AG10803 (cell line): ENCODE results near the gene FER.
"Not testable (repeated sequence)": the region's sequence is repeated elsewhere in the genome, so short reads cannot be mapped to it uniquely, and the experiment has no call there.

Source experiments
- DNase-seq: peaks from one replicate; pipeline ENCODE4 v3.0.0; 2010; ENCODE audit warnings: low read depth
- H3K4me3 ChIP-seq: 2 replicates; pipeline ENCODE4 v1.5.1; 2011; ENCODE audit warnings: mild to moderate bottlenecking, low read length, control low read depth
- TF ChIP-seq, protein P1 (sequence below): conservative IDR thresholded peaks from 2 replicates; pipeline ENCODE4 v1.5.1; 2011; ENCODE audit warnings: mild to moderate bottlenecking, low read length, control low read depth, inconsistent platforms

The FER gene

DNA sequence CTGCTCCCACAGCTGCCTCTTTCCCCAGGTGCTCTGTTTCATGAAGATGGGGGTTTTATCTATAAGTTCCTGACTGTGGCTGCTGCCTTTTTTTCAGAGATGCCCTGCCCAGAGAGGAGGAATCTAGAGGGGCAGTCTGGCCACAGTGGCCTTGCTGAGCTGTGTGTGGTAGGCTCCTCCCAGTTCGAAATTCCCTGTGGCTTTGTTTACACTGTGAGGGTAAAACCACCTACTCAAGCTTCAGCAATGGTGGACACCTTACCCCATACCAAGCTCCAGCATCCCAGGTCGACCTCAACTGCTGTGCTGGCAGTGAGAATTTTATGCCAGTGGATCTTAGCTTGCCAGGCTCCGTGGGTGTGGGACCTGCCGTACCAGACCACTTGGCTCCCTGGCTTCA is 250.0 kb downstream of the FER start:
- TF ChIP-seq, protein P1, sequence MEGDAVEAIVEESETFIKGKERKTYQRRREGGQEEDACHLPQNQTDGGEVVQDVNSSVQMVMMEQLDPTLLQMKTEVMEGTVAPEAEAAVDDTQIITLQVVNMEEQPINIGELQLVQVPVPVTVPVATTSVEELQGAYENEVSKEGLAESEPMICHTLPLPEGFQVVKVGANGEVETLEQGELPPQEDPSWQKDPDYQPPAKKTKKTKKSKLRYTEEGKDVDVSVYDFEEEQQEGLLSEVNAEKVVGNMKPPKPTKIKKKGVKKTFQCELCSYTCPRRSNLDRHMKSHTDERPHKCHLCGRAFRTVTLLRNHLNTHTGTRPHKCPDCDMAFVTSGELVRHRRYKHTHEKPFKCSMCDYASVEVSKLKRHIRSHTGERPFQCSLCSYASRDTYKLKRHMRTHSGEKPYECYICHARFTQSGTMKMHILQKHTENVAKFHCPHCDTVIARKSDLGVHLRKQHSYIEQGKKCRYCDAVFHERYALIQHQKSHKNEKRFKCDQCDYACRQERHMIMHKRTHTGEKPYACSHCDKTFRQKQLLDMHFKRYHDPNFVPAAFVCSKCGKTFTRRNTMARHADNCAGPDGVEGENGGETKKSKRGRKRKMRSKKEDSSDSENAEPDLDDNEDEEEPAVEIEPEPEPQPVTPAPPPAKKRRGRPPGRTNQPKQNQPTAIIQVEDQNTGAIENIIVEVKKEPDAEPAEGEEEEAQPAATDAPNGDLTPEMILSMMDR = no peak
- no peak for DNase-seq
- no peak overlapping the region for H3K4me3 ChIP-seq

DNA sequence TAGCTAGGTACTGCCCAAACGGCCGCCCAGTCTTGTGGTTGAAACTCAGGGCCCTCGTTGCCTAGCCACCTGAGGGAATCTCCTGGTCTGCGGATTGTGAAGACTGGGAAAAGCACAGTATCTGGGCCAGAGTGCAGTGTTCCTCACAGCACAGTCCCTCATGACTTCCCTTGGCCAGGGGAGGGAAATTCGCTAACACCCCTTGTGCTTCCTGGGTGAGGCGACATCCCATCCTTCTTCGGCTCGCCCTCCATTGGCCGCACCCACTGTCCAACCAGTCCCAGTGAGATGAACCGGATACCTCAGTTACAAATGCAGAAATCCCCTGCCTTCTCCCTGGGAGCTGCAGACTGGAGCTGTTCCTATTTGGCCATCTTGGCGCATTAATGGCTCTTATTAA is 250.5 kb downstream of the FER start:
- H3K4me3 ChIP-seq = no peak overlapping the region
- DNase-seq = no peak
- TF ChIP-seq, protein P1 = no peak

DNA sequence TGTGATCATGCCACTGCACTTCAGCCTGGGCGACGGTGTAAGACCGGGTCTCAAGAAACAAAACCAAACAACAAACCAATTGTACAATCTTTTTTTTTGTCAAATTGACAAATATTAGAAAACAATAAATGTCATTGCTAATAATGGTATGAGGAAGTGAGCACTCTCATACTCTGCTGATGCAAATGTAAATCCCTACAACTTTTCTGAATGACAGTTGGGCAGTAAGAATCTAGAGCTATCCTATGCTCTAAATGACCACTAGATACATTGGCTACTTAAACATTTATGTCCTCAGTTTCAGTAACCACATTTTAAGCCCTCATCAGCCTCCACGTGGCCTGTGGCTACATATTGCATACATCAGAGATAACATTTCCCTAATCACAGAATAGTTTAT is 256.2 kb downstream of the FER start:
- DNase-seq = no peak
- no peak overlapping the region for H3K4me3 ChIP-seq
- TF ChIP-seq, protein P1 = no peak

DNA sequence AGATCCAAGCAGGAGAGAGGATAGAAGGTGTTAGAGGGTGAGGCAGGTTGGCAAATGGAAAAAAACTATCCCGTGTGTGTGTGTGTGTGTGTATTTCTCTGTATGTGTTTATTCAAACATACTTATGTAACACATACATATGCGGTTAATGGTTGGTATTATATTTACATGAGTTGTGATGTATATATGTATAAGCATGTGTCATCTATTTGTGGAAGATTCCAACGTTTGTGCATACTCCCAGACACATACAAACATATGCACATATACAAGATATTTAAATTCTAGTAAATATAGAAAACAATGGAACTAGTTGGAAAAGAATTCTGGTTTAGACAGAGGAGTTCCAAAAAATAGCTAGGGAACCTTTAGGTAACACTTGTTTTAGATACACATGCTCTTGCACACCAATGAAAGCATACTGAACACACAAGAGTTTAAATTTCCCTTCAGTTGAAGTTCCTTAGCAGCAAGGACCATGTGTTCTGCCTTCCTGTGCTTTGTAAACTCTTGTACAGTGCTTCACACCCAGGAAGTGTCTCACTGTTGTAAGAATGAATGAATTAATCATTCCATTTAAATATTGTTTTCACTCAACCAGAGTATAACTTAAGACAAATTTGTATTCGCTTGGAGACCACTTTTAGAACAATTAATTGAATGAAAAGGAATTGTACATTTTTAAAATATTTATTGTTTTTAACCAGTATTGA is 257.8 kb downstream of the FER start:
- H3K4me3 ChIP-seq = no peak overlapping the region
- TF ChIP-seq, protein P1 = no peak
- no peak for DNase-seq

DNA sequence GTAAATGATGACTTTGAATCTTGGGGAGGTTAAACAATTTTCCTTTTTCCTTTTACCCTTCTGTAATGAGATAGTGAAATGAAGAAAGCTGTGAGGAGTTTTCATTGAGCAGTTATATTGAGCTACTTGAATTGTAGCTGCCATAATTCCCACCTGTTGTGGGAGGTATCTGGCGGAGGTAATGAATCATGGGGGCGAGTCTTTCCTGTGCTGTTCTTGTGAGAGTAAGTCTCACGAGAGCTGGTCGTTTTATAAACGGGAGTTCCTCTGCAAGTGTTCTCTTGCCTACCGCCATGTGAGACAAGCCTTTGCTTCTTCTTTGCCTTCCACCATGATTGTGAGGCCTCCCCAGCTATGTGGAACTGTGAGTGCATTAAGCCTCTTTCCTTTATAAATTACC is 258.4 kb downstream of the FER start:
- TF ChIP-seq, protein P1 = no peak
- no peak for DNase-seq
- H3K4me3 ChIP-seq = no peak overlapping the region

DNA sequence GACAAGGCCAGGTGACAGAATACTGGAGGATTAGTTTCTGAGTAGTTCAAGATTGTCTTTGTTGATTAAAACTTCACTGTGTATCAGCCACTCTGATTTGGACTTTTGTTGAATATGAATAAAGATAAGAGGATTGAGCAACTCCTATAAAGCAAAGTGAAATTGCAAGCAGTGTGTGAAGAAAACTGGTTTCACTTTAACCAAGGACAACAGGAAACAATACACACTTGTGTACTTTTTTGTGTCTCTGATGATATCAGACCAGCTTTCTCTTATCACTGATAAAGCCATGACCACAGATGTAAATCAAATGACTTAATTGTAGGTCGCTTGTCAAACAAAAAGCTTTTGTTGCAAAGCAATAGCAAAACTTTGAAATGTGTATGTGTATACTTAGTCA is 268.6 kb downstream of the FER start:
- TF ChIP-seq, protein P1 = no peak
- DNase-seq = peak; percentile 3
- no peak overlapping the region for H3K4me3 ChIP-seq

DNA sequence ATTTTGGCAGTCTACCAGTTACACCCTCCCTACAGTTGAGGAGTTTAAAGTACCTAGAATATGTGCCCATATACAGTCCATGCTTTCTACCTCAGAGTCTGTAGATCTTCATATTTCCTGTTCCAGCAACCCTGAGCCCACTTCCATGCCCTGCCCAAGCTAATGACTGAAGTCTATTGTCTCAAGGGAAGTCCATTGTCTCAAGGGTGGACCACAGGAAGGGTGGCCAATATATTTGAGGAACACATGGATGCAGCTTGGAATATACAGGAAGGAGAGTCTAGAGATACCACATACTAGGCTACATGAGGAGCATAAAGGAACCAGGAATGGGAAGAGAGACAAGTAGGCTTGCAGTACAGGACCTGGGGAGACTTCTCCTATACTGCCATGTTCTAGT is 274.4 kb downstream of the FER start:
- no peak overlapping the region for H3K4me3 ChIP-seq
- TF ChIP-seq, protein P1 = no peak
- DNase-seq = no peak

DNA sequence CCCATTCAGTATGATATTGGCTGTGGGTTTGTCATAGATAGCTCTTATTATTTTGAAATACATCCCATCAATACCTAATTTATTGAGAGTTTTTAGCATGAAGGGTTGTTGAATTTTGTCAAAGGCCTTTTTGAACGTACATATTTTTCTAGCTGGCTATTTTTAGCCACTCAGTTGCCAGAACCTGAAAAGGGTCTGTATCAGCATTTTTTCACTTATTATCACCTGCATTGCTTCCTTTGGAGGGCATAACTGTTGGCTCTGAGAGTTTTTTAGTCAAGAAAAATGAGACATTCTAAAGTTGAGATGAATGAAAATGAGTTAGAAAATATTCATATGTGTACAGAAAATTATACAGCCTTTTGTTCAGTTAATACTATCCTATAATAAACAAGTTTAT is 278.0 kb downstream of the FER start:
- not testable (repeated sequence) for H3K4me3 ChIP-seq, DNase-seq
